Measurements from ENCODE around the gene CENPX.

CENPX gene

GRCh38 chr17:82025401-82026107, 2.9 kb upstream of the CENPX start:
- no peak for DNase-seq (ENCODE audit: extremely low read depth in 1 of 2, low read depth in 1 of 2)

DNA sequence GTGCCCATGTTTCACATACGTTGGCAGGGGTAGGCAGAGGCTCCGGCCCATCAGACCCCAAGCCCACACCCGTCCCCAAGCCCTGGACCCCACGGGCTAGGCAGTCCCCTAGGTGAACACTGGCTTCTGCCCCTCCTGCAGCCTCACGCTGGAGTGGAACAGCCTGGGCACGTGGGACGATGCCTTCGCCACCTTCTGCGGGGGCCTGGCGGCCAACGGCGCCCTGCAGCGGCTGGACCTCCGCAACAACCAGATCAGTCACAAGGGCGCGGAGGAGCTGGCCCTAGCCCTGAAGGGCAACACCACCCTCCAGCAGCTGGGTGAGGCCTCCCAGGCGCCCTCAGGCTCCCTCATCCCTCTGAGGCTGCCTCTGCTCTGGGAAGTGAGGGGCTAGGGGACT, 2.2 kb upstream of the CENPX start:
- no peak for DNase-seq (ENCODE audit: extremely low read depth in 1 of 2, low read depth in 1 of 2)

DNA sequence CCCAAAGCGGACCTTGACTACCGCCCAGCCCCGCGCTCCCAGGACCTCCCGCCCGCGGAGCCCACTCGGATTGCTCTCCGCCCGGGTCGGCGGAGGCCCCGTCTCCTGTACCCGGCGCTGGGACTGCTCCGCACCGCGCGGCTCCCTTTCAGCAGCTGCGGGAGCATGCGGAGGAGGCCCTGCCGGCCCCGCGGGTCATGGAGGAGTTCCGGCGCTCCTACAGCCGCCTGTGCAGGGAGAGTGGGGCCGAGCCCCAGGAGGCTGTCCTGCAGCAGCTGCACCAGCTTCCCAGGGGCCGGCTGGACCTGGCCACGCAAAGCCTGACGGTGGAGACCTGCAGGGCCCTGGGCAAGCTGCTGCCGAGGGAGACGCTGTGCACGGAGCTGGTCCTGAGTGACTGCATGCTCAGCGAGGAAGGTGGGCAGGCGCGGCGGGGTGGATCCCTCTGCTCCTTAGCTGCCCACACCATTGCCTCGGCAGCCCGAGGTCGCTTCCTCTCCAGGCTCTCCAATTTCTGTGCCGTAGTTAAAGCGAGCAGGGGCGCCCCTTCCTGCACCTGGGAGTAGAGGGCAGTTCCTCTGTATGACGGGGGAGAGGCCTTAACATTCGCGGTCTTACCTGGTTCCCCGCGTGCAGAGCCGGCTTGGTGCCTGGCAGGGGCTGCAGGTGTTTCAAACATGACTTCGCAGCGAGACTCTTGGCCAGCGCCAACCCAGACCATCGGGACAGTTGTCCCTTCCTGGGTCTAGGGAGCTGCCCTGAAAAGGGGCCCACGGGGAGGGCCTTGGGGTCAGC, 966 bp upstream of the CENPX start:
- no peak for DNase-seq (ENCODE audit: extremely low read depth in 1 of 2, low read depth in 1 of 2)

DNA sequence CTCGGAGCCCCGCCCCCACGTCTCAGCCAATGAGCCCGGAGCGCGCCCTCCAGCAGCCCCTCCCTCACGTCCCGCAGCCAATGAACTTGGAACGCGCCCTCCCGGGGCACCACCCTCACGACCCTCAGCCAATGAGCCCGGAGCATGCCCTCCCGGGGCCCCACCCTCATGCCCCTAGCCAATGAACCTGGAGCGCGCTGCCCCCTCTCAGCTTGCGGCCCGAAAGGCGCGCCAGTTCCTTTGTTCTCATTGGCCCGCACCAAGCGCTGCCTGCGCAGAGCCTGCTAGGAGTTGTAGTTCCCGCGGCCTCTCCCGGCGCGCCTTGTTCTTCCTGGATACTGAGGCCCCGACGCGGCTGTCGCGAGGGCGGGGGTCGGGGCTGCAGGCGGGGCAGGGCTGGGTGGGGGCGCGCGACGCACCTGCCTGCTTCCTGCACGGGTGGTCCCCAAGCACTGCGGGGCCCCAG, 336 bp upstream of the CENPX start, which contains the start of gene LRRC45:
LRRC45 (plus strand) TSS at position 325 of the 466 bp plus-strand sequence. CDS start 339 bp downstream, outside the sequence.
- DNase-seq (ENCODE audit: extremely low read depth in 1 of 2, low read depth in 1 of 2): peak; percentile 99 to 100

DNA sequence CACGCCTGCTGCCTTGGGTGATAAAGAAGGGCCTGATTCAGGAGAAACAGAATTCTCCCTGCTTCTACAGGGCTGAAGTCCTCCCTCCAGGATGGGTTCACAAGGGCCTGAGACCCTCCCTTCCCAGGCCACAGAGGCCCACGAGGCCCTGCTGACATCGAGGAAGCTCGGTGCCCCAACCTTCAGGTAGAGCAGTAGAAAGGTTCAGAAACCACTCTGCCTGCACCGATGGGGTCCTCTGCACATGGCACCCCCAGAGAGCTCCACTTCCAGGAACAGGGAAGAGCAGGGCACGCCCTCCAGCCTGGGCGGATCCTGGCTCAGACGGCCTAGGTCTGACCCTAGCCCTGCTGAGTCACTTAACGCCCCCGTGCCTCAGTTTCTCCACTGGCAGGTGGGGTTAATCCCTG, 773 bp downstream of the CENPX start:
- DNase-seq (ENCODE audit: extremely low read depth in 1 of 2, low read depth in 1 of 2): no peak

GRCh38 chr17:82021107-82021899, 1.4 kb downstream of the CENPX start:
- peak; percentile 27 to 32 for DNase-seq (ENCODE audit: extremely low read depth in 1 of 2, low read depth in 1 of 2)

- no peak for DNase-seq (ENCODE audit: extremely low read depth in 1 of 2, low read depth in 1 of 2)
Observed at GRCh38 chr17:82020572-82021106, 2.0 kb downstream of the CENPX start.

DNA sequence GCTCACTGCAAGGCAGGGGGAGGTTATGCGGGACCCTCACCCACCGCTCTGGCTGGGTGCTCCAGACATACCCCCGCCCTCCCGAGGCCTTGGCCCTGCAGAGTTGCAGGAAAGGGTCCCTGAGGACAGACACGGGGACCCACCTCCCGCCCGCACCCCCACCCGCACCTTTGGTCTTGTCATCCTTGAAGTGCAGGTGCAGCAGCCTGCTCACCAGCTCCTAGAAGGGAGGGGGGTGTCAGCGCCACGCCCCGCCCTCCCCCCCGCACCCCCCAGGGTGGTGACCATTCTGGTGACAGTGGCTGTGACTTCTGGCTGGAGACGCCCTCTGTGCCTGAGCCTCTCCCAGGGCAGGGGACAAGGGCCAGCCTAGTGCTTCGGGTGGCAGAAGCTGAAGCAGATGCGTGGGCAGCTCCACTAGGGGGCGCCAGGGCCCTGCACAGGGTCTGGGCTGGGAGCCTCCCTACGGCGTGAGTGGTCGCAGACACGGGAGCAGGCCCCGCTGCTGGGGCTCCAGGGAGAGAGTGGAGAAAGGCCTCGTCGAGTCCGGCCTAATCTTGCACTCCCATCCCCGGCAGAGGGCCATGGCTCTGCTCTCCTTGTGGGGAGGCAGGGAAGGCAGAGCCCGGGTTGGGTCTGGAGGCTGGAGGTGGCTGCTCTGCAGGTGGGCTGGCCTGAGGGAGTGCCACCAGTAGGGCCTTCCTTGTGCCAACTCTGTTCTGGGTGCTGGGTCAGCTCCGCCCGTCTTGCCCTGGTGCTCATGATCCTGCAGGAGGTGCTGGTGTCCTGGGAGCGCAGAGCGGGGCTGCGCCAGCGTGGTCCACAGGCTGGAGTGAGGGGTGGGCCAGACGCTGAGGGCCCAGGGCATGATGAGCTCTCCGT, 2.7 kb downstream of the CENPX start:
- peak in 1 of 2 donors; percentile 57 for DNase-seq (ENCODE audit: extremely low read depth in 1 of 2, low read depth in 1 of 2)

GRCh38 chr17:82018989-82019689, 3.5 kb downstream of the CENPX start:
- no peak for DNase-seq (ENCODE audit: extremely low read depth in 1 of 2, low read depth in 1 of 2)

DNA sequence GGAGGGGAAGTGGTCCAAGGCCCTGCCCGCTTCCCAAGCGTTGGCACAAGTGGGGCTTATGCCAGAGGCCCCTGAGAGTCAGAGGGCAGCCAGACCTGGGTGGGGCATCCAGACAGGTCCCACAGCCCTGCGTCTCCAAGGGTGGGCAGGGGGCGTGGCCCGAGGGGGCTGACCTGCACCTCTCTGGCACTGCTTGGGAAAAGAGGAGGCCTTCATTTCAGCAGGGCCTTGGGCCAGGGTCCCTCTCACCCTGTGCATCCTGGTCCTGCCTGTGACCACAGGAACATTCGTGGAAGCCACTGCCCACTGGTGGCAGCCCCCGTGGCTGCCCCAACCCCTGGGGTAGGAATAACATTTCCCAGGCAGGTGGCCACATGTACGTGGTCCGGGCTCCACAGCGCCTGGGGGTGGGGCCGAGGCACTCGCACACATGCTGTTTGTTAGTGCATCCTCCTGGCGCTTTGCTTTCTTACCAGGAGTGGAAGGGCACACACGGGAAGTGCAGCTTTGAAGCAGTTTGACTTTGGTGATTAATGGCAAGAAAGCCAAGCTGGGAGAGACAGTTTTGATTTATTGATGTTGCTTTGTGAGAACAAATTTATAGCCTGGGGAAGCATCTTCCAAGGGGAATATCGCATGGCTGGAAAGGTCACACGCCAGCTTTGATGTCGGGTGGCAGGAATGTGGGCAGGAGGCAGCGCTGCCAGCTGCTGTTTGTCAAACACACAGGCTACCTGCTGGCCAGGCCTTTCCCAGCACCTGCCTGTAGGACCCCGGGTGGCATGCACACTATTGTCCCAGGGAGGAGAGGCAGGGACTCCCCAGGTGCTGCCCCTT, 4.3 kb downstream of the CENPX start:
- no peak for DNase-seq (ENCODE audit: extremely low read depth in 1 of 2, low read depth in 1 of 2)

GRCh38 chr17:82017612-82018151, 5.0 kb downstream of the CENPX start:
- DNase-seq (ENCODE audit: extremely low read depth in 1 of 2, low read depth in 1 of 2): no peak

GRCh38 chr17:82016875-82017459, 5.7 kb downstream of the CENPX start:
- DNase-seq (ENCODE audit: extremely low read depth in 1 of 2, low read depth in 1 of 2): no peak

GRCh38 chr17:82016061-82016874, 6.4 kb downstream of the CENPX start:
- DNase-seq (ENCODE audit: extremely low read depth in 1 of 2, low read depth in 1 of 2): no peak

DNA sequence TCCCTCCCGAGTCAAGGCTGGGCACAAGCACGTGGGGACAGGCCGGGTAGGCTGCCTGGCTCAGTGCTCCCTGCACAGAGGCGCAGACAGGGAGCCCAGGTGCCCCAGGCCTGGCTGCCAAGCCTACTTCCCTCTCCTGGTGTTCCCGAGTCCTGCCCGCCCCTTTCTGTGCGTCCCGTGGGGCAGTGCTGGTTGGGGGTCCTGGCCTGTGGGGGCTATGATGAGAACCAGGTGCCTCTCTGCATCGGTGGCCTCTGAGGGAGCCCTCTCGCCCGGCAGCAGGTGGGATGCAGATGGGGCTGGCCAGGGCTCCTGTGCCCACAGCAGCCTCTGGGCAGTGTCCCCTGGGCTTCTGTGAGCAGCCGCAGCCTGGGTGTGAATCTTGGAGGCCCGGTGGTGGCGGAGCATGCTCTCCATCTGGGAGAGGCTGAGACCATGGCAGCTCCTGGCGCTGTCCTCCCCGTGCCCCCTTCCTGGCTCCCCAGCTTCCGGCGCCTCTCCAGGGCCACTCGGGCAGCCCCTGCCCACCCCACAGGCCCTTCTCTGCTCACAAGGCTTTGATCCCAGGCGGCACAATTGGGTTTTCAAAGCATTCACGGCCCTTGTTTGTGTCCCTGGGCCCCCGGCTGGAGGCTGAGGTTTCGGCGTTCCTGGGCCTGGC, 7.2 kb downstream of the CENPX start:
- DNase-seq (ENCODE audit: extremely low read depth in 1 of 2, low read depth in 1 of 2): no peak

DNA sequence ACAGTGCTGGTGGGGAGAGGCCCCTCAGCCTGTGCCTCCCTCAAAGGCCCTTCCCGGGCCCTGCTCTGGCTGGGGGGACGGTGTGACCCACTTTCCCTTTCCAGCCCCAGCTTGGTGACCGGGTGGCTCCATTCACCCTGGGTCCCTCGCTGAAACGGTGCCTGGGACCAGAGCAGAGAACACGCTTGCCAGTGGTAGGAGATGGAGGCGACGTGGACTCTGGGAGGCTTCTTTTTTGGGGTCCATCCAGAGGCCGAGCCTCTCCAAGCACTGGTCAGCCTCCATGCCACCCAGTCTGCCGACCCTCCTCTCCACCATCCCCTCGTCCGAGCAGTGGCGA, 7.7 kb downstream of the CENPX start:
- no peak for DNase-seq (ENCODE audit: extremely low read depth in 1 of 2, low read depth in 1 of 2)

GRCh38 chr17:82014432-82014831, 8.2 kb downstream of the CENPX start:
- no peak for DNase-seq (ENCODE audit: extremely low read depth in 1 of 2, low read depth in 1 of 2)
